Sigmoid colon (tissue), 7 donors: ENCODE results near the gene TMEFF2. TPM values are rescaled to one million over a fixed set of nuclear protein-coding genes. Genes with fewer than 3 reads are reported as not detected.
A peak's percentile ranks its signal among the peaks of the same experiment; 100 is the strongest.

ENCODE experiments used
- DNase-seq: peaks from one replicate; pipeline ENCODE4 v3.0.0-alpha.2; 2019
- H3K27ac ChIP-seq, 4 donors: fragments of 200-600 bp; sonication (generic); one replicate each; pipeline ENCODE4 v1.5.1; 2016 to 2019; ENCODE audit warnings: mild to moderate bottlenecking in 1 of 4
- H3K27me3 ChIP-seq, 3 donors: fragments of 200-600 bp; sonication (generic); one replicate each; pipeline ENCODE4 v1.5.1; 2019; ENCODE audit warnings: mild to moderate bottlenecking in 1 of 3
- H3K36me3 ChIP-seq, 4 donors: fragments of 200-600 bp; sonication (generic); one replicate each; pipeline ENCODE4 v1.5.1; 2016 to 2019
- H3K4me1 ChIP-seq, 4 donors: fragments of 200-600 bp; sonication (generic); one replicate each; pipeline ENCODE4 v1.5.1; 2017 to 2019
- H3K4me3 ChIP-seq, 4 donors: fragments of 200-600 bp; sonication (generic); one replicate each; pipeline ENCODE4 v1.5.1; 2017 to 2019; ENCODE audit warnings: mild to moderate bottlenecking in 2 of 4, moderate library complexity in 1 of 4
- H3K9me3 ChIP-seq, 4 donors: fragments of 200-600 bp in 3 of 4; sonication (generic) in 3 of 4; one replicate each; pipeline versions ENCODE4 v1.5.1 to v1.6.1; 2013 to 2019
- CTCF ChIP-seq, 4 experiments: fragments of 450-650 bp in 3 of 4; fragments of 200-600 bp in 1 of 4; IDR thresholded peaks; one replicate each; pipeline ENCODE4 v1.5.1; 2016 to 2019; ENCODE audit warnings: antibody characterized with exemption in 4 of 4, mild to moderate bottlenecking in 3 of 4, moderate library complexity in 2 of 4
- EP300 ChIP-seq, 4 donors: sonication (generic); formaldehyde crosslinking; IDR thresholded peaks; one replicate each; pipeline ENCODE4 v1.6.1; 2017; ENCODE audit warnings: antibody characterized with exemption in 4 of 4
- POLR2A ChIP-seq, 2 donors: fragments of 450-650 bp; IDR thresholded peaks; one replicate each; pipeline ENCODE4 v1.6.1; 2016; ENCODE audit warnings: antibody characterized with exemption in 2 of 2, mild to moderate bottlenecking in 2 of 2, moderate library complexity in 2 of 2
- POLR2AphosphoS5 ChIP-seq, 4 donors: sonication (generic); formaldehyde crosslinking; IDR thresholded peaks; one replicate each; pipeline ENCODE4 v1.6.1; 2017; ENCODE audit warnings: antibody characterized with exemption in 4 of 4
- WGBS, 2 donors: extraction: QIAGEN DNeasy Blood & Tissue Kit; methylation state at CpG; one replicate each; pipeline ENCODE4 v1.1.7; 2013; 5-methylcytosine and 5-hydroxymethylcytosine counted together
- intact Hi-C: fragments of 100-400 bp; cut with DNase I; formaldehyde crosslinking; loops from one replicate; pipeline ENCODE4 v1.15.1; 2023
- polyA plus RNA-seq, 3 donors: library from polyadenylated mRNA; stranded (reverse); fragments of 200-250 nt; gene quantifications; one replicate each; pipeline ENCODE4 v1.2.3, GENCODE V29; 2013
- total RNA-seq, 4 donors: library from RNA; depleted of rRNA; stranded (reverse); fragments of >200 nt; gene quantifications; one replicate each; pipeline ENCODE4 v1.1.0, GENCODE V29; 2016
- donor health status: healthy with polysubstance abuse.
- donor health status: Bipolar disorder and iron deficiency.
- donor health status: healthy.

TMEFF2 gene
- total and polyA plus RNA-seq, 7 donors: 0.16 to 1.4 (median 0.32) TPM; not detected in 1

DNA sequence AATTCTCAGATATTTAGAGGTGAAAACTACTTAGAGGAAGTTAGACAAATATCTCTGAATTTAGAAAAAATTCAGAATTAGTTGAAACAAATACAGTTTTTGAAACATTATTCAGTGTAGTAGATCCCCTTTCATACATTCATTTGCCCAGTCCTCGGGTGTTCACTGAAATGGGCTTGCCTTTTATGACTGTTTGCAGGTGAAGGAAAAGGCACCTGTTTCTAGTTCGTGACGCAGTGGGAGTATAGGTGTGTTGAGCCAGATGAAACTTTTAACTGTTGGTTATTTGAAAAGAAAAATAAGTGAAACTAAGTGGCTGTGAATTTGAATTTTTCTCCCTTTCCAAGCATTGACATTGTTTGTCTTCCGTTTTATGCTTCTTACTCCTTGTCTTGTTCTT is 28.9 kb downstream of the TMEFF2 start:
- no peaks in the 10 kb centered on the region for H3K36me3 ChIP-seq
- no peaks in the 10 kb centered on the region for H3K27me3 ChIP-seq
- H3K9me3 ChIP-seq: no peaks in the 10 kb centered on the region
- no peak for DNase-seq
- intact Hi-C loops: no loop called here
- no peak overlapping the region for H3K27ac ChIP-seq
- no peak overlapping the region for H3K4me3 ChIP-seq
- 27 to 73% methylated on average over 4 of the region's 4 CpGs for WGBS, 2 donors
- TF ChIP-seq POLR2AphosphoS5 (IDR thresholded peaks at IDR 0.05) (no peak), EP300 (IDR thresholded peaks at IDR 0.05) (no peak), CTCF (IDR thresholded peaks at IDR 0.05) (no peak), POLR2A (IDR thresholded peaks at IDR 0.05) (no peak)
- H3K4me1 ChIP-seq: peaks cover 0 to 6% (median 5%) of the 10 kb centered on the region in 4 donors

DNA sequence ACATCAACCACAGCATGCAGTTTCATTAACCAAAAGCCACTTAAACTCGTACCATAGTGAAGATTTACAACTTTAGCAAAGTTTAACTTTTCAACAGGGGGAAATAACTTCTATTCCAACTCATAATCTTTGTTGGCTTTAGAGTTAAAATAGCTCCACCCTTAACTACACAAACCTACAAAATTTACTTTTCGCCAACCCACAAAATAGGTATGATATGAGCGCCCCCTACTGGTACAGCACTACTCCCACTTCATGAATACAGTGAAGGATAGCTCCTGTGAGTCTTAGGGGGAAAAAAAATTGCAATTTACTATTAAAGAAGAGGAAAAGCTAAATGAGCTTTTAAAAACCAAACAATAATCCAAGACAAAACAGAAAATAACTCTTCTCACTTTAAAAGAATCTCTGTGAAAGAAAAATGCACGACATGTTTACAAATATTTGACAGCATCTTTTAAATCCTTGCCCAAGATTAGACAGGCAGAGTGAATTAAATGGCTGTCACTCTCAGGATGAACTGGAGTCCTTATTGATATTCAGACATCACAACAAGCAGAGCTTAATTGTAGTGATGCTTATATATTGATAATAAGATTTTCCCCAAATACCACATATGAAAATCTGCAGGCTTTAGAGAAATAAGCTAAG is 32.2 kb downstream of the TMEFF2 start:
- H3K36me3 ChIP-seq: no peaks in the 10 kb centered on the region
- H3K4me3 ChIP-seq: peak overlapping the region in 3 of 4 donors; percentile 8 to 23 (median 18)
- WGBS, 2 donors: 9 to 19% methylated on average over 4 of the region's 4 CpGs
- TF ChIP-seq CTCF (IDR thresholded peaks at IDR 0.05) (peak; percentile 74 to 96 (median 90)), POLR2AphosphoS5 (IDR thresholded peaks at IDR 0.05) (no peak), POLR2A (IDR thresholded peaks at IDR 0.05) (no peak), EP300 (IDR thresholded peaks at IDR 0.05) (no peak)
- peaks cover 0 to 6% (median 5%) of the 10 kb centered on the region in 4 donors for H3K4me1 ChIP-seq
- peak; percentile 80 for DNase-seq
- H3K27ac ChIP-seq: no peak overlapping the region
- H3K27me3 ChIP-seq: no peaks in the 10 kb centered on the region
- intact Hi-C loops: loop anchor here (1.0 to 5.0 kb wide), 2 partner anchors 350 to 605 kb away; no protein-coding TSS in a partner anchor
- no peaks in the 10 kb centered on the region for H3K9me3 ChIP-seq

GRCh38 chr2:192161656-192162290 is 33.0 kb downstream of the TMEFF2 start:
- intact Hi-C loops: loop anchor here (1.0 to 5.0 kb wide), 2 partner anchors 349 to 604 kb away; no protein-coding TSS in a partner anchor
- DNase-seq: no peak
- Histone ChIP-seq H3K4me3 (peak overlapping the region in 1 of 4 donors; percentile 8), H3K27me3 (no peaks in the 10 kb centered on the region), H3K4me1 (peaks cover 0 to 6% (median 5%) of the 10 kb centered on the region in 4 donors), H3K36me3 (no peaks in the 10 kb centered on the region), H3K27ac (no peak overlapping the region), H3K9me3 (no peaks in the 10 kb centered on the region)
- WGBS, 2 donors: 48 to 78% methylated on average over 2 of the region's 2 CpGs
- no peak for TF ChIP-seq CTCF (IDR thresholded peaks at IDR 0.05)
- TF ChIP-seq POLR2AphosphoS5 (IDR thresholded peaks at IDR 0.05): no peak
- no peak for TF ChIP-seq POLR2A (IDR thresholded peaks at IDR 0.05)
- TF ChIP-seq EP300 (IDR thresholded peaks at IDR 0.05): no peak

- DNase-seq: no peak
- intact Hi-C loops: loop anchor here (5.0 kb wide), 1 partner anchor 602 kb away; no protein-coding TSS in a partner anchor
- H3K4me1 ChIP-seq: peaks cover 0 to 6% (median 5%) of the 10 kb centered on the region in 4 donors
- no peaks in the 10 kb centered on the region for H3K27me3 ChIP-seq
- H3K9me3 ChIP-seq: no peaks in the 10 kb centered on the region
- 60 to 73% methylated on average over 1 of the region's 1 CpG for WGBS, 2 donors
- no peak for TF ChIP-seq POLR2AphosphoS5 (IDR thresholded peaks at IDR 0.05)
- no peaks in the 10 kb centered on the region for H3K36me3 ChIP-seq
- H3K4me3 ChIP-seq: no peak overlapping the region
- H3K27ac ChIP-seq: no peak overlapping the region
Observed at GRCh38 chr2:192159736-192160135, 35.0 kb downstream of the TMEFF2 start.

GRCh38 chr2:192159208-192159607 is 35.5 kb downstream of the TMEFF2 start:
- TF ChIP-seq EP300 (IDR thresholded peaks at IDR 0.05) (no peak), POLR2AphosphoS5 (IDR thresholded peaks at IDR 0.05) (no peak), CTCF (IDR thresholded peaks at IDR 0.05) (no peak), POLR2A (IDR thresholded peaks at IDR 0.05) (no peak)
- intact Hi-C loops: no loop called here
- peaks cover 0 to 6% (median 5%) of the 10 kb centered on the region in 4 donors for H3K4me1 ChIP-seq
- no peak overlapping the region for H3K27ac ChIP-seq
- no peaks in the 10 kb centered on the region for H3K36me3 ChIP-seq
- DNase-seq: no peak
- no peaks in the 10 kb centered on the region for H3K27me3 ChIP-seq
- H3K4me3 ChIP-seq: no peak overlapping the region
- WGBS, 2 donors: 87 to 91% methylated on average over 2 of the region's 2 CpGs
- H3K9me3 ChIP-seq: no peaks in the 10 kb centered on the region
